OCI-LY3 (cell line): ENCODE measurements around the gene ASIC3.

ENCODE experiments used
- EZH2phosphoT487 ChIP-seq: fragments of 200-600 bp; shearing (Covaris generic); IDR thresholded peaks from 2 replicates; pipeline ENCODE4 v1.6.1; 2018; ENCODE audit warnings: antibody characterized with exemption, mixed run types, low read depth
- TF ChIP-seq, protein P1 (sequence below): fragments of 200-600, 300-600 bp; sonication (generic); IDR thresholded peaks from 2 replicates; pipeline ENCODE4 v1.5.1; 2014; ENCODE audit warnings: antibody characterized with exemption, low read length, low read depth

GRCh38 chr7:151013733-151014497 is 34.4 kb upstream of the ASIC3 start:
- TF ChIP-seq, protein P1, sequence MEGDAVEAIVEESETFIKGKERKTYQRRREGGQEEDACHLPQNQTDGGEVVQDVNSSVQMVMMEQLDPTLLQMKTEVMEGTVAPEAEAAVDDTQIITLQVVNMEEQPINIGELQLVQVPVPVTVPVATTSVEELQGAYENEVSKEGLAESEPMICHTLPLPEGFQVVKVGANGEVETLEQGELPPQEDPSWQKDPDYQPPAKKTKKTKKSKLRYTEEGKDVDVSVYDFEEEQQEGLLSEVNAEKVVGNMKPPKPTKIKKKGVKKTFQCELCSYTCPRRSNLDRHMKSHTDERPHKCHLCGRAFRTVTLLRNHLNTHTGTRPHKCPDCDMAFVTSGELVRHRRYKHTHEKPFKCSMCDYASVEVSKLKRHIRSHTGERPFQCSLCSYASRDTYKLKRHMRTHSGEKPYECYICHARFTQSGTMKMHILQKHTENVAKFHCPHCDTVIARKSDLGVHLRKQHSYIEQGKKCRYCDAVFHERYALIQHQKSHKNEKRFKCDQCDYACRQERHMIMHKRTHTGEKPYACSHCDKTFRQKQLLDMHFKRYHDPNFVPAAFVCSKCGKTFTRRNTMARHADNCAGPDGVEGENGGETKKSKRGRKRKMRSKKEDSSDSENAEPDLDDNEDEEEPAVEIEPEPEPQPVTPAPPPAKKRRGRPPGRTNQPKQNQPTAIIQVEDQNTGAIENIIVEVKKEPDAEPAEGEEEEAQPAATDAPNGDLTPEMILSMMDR, result no peak
- no peak for TF ChIP-seq EZH2phosphoT487
